GM21737 (cell line): Measurements from ENCODE around the gene C15orf62.

Experiments used
- ATAC-seq: cut with Tn5 transposase; IDR thresholded peaks from one replicate; pipeline ENCODE4 v1.9.1; 2021; ENCODE audit warnings: mild to moderate bottlenecking, moderate library complexity; ENCODE audit not compliant: unreplicated experiment

C15orf62 gene

DNA sequence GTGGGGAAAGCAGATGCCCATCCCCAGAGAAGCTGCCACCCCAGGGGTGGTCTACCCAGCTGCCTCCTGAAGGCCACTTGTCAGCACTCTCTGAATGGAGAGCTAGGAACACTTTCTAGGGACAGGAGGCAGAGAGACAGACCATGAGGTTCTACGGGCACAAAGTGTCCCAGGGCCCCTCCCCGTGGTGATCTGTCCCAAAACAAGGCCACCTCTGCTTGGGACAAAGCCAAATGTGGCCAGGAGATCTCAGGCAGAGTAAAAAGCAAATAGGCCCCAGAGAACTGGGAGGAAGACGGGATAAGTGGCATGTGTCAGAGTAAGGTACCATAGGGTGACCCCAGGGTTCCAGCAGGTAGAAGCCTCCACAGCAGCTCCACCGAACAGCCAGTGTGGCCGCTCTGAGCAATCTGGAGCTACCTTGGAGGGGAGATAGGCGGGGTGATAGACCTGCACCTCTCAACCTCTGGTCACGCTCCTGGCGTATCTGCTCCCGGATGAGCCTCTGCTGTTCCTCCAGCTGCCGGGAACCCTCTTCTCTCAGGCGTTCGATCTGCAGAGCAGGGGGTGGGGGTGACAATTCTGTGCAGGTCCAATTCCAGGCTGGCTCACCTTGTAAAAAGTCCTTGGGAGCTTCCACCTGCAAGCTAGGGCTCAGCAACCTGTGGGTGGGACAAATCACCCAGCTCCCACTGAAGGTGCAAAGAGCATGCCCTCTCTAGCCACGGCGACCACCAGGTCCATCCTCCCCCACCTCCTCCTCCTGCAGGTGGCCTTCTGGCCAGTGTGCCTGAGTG is 6.2 kb downstream of the C15orf62 start:
- ATAC-seq: no peak

DNA sequence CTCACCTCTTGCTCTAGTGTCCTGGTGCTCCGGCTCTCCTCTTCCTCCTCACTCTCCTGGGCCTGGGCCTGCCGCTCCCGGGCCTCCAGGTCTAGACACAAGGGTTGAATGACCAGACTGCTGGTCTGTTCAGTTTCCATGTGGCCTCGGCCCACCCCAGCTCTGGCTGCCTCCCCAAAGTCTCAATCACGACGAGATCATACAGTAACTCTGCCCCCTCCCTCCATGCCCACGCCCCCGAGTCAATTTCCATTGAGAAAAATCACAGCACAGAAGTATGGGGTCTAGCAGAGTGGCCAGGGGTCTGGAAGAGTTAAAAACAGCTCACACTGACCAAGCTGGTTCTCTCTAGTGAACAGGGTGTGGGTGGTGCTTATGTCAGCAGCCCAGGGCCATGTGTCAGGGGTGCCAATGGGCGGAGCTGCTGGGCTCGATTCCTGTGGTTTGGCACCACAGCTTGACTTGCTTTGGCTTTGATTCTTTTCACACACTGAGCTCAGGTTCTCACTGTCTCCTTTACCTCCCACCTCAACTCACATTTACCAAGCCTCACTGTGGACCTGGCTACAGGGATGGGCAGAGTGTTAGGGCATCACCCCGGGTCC is 6.9 kb downstream of the C15orf62 start:
- ATAC-seq: no peak

DNA sequence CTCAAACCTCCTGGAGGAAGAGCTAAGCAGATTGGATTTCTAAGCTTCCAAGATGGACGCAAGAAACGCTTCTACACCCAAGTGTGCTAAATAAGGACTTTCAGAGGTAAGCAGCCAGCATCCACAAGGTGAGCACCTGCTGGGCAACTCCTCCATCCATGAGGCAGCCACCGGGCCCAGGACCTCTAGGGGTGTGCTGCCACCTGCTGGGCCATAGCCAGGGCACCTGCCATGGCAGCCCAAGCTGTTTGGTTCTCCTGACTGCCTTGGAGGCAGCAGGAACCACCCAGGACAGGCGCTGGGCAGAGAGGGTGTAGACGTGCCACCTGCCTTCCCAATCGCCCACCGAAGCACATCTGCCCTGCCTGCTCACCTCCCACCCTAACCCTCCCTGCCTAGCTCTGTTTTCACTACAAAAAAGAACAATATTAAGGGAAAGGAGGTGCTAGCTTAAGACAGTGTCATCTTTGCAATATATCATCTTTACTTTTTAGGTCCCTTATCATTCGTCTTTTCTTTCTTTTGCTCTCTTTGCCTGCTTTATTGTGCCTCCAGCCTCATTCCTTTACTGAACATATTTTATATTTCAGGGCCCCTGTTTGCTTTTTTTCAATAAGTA is 12.9 kb downstream of the C15orf62 start:
- peak; percentile 71 for ATAC-seq

DNA sequence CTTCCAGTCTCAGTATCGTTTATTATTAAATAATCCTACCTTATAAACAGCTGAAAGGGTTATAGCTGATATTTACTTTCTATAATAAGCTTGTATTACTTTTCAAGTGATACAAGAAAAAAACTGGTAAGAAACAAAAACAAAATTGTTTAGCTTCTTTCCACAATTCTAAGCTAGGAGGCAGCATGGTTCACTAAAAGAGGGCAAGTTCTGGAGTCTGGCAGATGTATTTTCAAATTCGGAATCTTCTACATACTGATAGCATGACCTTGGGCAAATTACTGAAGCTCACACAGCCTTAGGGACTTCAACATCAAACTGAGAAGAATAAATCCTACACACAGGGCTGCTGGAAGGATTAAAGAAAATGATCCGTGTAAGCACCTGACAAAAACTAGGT is 15.4 kb downstream of the C15orf62 start:
- no peak for ATAC-seq

DNA sequence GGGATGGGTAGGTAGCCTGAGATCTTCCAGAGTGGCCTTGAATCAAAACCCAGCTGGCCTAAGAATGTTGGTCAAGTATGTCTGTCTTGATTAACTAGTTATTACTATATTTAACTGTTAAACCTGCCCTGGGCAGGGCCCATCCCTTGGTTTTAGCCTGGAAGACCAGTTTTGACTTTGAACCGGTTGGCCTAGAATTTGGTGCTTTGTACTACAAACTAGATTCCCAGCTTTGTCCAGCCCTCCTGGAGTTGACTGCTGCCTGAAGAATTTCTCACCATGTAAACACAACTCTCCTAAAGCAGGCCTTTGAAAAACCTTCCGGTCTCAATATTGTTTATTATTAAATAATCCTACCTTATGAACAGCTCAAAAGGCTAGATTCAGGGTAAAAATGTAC is 16.0 kb downstream of the C15orf62 start:
- no peak for ATAC-seq

DNA sequence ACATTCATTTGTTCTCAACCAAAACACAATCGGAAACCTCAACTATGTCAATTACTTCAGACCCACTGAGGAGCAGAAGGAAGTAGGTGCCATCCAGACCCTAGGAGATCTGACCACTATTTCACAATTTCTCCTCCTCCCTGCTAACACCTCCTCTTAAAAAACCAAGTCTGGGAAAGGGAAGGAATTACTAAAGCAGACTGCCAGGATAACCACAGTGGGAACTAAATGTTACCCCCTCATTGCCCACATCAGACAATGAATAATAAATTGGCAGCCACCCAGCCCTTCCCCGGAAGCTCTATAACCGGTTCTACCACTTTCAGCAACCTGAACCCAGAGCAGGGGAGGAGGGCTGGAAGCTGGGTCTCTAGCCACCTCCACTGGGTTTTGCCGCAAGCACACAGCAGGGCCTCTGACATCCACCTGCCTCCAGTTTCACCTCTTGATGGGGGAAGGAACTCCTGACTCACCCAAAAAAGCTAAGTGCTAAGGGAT is 17.6 kb downstream of the C15orf62 start:
- ATAC-seq: no peak

DNA sequence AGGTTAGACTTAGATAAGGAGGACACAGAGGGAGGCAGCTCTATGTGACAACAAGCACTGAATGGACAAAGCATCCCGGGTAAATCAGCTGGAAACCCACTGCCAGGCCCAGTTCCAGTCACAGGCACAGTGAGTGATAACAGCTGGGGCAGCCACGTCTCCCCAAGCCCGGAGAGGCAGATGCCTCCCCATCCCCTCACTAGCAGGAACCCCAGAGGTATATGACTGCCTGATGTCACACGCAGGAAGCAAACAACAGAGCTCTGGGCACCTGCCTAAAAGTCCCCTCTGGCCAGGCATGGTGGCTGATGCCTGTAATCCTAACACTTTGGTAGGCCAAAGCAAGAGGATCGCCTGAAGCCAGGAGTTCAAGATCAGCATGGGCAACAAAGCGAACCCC is 18.2 kb downstream of the C15orf62 start:
- no peak for ATAC-seq

DNA sequence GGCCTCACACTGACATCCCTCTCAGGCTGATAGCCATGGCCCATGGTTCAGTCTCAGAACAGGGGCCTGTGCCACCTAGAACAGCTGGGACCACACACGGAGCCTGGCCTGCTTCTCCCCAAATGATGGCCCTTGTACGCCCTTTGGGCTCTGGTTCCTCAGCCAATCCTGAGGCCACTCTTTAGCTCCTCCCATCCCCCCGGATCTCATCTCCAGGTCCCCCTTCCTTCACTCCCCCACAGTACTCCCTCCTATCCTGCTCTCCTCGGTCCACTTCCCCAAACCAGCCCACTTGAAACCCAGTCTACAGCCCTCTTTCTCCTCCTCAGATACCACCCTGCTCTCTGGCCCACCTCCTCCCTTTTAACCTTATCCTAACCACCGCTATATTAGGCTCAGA is 19.3 kb downstream of the C15orf62 start:
- no peak for ATAC-seq

DNA sequence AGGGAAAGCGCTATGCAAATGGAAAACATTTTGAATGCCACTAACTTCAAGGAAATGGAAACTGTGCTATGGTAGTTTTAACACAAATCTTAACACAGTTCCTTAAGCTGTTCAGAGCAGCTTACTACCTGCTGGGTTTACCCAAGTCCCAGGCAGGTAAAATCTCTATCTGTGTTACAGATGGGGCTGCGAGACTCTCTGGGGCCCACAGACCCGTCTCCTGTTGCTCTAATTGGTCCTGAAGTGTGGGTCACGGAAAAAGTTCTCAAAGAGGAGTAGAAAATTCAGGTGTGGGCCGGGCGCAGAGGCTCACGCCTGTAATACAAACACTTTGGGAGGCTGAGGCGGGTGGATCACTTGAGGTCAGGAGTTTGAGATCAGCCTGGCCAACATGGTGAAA is 20.2 kb downstream of the C15orf62 start:
- no peak for ATAC-seq

DNA sequence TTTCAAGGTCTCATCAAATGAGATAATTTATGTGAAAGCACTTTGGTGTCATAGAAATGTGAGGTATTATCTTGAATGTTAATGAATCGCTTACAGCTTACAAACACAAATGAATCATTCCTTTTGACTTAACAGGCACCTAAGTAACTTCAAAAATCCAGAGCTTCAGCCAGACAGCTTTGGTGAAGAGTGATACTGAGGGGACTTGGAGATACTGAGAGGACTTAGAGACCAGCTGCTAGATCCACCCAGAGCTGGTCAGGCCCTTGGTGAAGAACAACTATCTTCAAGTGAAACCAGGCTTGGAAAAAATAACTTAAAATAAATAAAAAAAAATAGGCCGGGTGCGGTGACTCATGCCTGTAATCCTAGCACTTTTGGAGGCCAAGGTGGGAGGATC is 20.9 kb downstream of the C15orf62 start:
- no peak for ATAC-seq

DNA sequence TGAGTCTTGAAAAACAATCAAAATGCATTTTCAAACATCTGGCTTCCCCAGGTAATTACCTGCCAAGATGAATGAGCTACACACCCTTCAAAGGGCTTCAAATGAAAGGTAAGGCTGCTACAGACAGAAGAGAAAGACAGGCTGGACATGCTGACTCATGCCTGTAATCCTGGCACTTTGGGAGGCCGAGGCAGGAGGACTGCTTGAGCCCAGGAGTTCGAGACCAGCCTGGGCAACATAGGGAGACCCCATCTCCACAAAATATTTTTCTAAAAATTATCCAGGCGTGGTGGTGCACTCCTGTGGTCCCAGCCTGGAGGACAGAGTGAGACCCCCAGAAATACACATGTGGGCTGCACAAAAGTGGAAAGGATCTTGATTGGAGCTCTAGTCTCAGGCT is 22.6 kb downstream of the C15orf62 start:
- no peak for ATAC-seq

DNA sequence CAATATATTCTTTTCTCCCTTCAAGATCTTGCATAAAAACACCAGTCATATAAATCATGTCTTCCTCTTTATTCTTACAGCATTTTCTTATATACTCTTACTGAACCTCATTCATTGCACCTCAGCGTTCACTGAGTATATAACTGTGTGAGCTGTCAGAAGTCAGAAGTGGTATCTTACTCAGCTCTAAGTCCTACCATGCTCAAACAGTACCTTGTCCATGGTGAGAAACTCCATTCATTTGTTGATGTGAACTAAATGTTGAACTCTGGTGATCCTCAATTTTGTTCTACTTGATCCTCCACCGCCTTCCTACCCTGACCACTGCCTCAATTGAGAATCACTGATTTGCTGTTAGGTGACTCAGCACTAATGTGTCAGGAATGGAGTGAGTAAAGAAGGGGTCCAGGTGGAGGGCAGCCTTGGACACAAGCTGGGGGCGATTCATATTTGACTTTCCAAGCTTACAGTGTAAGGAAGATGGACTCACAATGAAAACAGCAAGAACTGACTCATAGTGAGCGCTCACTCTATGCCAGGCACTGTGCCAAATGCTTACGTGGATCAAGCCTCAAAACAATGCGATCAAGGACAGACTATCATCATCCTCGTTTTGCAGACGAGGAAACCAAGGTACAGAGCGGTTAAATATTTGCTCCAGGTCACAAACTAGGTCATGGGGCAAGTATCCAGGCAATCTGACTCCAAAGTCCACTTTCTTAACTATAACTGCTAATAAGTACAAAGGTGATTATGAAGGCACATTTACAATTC is 23.6 kb downstream of the C15orf62 start:
- ATAC-seq: no peak

DNA sequence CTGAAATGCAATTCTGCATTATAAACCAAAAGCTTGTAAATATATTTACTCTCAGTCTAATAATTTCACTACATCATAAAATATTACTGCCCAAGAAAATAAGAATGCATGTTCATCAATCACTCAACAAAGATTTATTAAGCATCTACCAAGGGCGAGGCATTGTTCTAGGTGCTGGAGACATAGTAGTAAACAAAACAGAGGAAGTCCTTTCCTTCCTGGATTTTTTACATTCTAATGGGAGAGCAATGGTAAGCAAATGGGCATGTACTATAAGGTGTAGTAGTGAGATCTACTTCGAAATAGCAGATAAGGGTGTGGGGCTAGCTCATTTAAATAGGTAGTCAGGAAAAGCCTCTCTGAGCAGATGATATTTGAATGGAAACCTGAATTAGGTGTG is 26.3 kb downstream of the C15orf62 start:
- no peak for ATAC-seq

DNA sequence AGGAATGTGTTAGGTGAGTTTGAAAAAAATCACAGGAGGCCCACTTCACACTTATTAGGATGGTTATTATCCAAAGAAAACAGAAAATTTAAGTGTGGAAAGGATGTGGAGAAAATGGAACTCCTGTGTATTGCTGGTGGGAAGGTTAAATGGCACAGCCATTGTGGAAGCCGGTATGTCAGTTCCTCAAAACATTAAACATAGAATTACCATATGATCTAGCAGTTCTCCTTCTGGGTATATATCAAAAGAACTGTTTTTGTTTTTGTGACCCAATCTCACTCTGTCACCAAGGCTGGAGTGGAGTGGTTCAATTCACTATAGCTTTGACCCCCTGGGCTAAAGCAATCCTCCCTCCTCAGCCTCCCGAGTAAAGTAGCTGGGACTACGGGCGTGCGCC is 26.7 kb downstream of the C15orf62 start:
- ATAC-seq: no peak

DNA sequence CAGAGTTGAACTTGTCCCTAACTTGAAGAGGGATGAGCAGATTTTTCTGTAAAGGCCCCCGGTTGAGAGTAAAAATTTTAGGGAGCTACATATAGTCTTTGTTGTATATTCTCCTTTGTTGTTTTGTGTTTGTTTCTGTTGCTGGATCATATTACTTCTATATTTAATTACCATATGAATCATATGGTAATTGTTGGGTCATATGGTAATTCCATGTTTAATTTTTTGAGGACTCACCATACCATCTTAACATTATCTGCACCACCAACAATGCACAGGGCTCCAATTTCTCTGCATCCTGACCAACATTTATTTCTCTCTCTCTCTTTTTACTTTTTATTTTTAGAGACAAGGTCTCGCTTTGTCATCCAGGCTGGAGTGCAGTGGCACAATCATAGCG is 29.7 kb downstream of the C15orf62 start:
- no peak for ATAC-seq

DNA sequence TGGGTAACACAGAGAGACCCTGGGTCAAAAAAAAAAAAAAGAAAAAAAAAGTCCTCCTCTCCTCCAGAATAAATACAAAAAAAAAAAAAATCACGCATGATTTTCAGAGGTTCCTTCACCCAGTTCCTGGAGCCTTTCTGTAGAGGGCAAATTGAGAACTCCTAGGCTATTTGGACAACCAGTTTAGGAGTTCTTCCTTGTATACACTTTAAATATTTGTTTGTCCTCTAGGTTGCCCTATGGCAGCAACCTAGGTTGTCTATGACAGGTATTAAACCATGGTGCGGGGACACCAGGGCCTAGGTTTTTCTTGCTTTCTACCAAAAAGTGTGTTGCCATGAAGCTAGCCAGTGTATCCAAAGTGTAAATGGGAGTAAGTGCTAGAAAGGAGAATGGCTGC is 33.3 kb downstream of the C15orf62 start:
- ATAC-seq: no peak

DNA sequence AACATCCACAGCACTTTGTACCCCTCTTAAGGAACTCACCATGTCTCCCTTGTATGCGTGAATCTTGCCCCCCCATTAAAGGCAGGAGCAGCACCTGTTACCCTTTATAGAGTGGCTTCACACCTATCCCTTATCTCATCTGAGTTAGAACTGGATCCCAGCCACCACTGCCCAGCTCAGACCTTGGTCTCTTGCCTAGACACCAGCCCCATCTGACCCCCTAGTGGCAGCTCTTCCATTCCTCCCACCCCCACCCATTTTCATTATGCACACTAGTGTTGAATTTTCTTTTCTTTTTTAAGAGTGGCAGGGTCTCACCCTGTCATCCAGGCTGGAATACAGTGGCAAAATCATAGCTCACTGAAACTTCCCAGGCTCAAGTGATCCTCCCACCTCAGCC is 33.9 kb downstream of the C15orf62 start:
- no peak for ATAC-seq

DNA sequence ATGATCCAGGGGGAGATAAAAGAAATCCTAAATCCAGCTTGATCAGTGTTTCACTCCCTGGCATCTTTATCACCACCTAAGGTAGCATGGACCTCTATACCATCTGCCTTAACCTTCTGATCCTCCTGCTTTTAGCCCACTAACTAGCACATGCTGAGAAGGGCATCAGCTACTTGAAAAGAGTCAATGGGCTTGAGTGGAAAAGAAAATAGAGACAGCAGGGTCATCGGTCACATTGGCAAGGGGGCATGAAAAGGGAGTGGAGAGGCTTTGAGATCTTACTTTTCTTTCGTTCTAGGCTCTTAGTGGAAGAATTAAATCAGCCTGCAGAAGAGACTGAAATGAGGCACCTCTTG is 36.9 kb downstream of the C15orf62 start:
- no peak for ATAC-seq

DNA sequence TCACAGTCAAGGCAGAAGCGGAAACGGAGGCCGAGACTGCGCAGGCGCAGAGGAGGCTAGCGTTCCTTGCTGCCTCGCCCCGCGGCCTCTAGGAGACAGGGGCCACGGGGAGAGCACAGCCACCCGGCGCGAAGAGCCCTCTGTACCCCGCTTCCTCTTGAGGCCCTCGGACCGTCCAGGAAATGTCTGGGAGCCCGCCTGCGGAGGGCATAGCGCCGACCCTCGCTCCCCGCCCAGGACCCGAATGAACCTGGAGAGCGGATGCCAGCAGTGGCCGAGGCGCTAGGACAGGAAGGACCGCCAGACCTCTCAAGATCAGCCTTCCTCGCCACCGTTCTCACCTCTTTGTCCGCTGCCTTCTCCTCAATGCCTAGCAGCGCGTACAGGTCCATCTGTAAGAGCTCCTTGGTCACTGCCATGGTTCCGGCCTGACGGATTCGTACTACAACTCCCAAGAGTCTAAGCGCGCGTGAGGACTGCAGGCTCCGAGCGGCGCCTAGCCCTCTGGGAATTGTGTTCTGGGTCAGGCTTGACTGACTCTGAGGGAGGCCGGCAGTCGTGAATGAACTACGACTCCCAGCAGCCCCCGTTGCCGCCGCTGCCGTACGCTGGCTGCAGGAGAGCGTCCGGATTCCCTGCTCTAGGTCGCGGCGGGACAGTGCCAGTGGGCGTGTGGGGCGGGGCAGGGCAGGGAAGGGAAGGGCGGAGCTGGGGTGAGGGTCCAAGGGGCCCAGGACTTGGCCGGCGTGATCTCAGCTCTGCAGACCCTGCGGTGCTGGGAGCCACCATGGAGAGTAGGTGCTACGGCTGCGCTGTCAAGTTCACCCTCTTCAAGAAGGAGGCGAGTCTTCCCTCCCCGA is 37.5 kb downstream of the C15orf62 start, which contains the start of the genes DNAJC17 and ZFYVE19:
Gene DNAJC17, minus strand, starts transcription at position 446 of the 860 bp plus-strand sequence. Its CDS starts 27 bp downstream, at position 419.
Gene ZFYVE19, plus strand, starts transcription at position 62 of the 860 bp plus-strand sequence. Its CDS starts 501 bp downstream, at position 563.
- ATAC-seq: peak; percentile 94

DNA sequence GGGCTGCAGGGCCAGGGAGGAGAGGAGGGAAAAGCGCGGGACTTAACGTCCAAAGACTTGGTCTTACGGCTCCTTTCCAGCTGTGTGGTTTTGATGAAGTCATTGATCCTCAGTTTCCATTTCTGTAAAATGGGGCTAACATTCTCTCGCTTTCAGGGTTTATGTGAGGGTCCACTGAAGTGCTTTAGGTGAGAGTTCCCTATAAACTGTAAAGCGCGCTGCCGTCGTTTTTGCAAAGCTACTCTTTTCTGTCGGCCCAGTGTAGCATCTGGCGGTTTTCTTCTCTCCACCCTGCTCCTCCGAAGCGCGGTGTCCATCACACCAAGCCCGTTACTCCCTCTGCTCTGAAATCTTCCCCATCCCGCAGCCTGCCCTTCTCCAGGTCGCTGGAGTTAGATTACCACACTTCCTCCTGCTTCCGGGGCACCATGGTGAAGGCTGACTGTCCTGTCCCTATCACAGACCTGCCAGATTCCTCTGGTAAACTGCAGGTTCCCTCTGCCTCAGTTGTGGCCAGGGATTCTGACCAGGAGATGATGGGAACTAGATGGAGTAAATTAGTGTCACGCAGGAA is 38.2 kb downstream of the C15orf62 start:
- ATAC-seq: no peak
